Stimulated activated CD8-positive, alpha-beta memory T cell treated with anti-CD3 and anti-CD28 coated beads, Interleukin-4, amount 100 ng/mL, for 4 hours (primary cell): ENCODE data around the gene TBKBP1.

Source experiments
- DNase-seq, 2 donors: peaks; one replicate each; pipeline ENCODE4 v3.0.0-alpha.2; 2020; ENCODE audit warnings: low read depth in 2 of 2, low spot score in 1 of 2

TBKBP1 gene

DNA sequence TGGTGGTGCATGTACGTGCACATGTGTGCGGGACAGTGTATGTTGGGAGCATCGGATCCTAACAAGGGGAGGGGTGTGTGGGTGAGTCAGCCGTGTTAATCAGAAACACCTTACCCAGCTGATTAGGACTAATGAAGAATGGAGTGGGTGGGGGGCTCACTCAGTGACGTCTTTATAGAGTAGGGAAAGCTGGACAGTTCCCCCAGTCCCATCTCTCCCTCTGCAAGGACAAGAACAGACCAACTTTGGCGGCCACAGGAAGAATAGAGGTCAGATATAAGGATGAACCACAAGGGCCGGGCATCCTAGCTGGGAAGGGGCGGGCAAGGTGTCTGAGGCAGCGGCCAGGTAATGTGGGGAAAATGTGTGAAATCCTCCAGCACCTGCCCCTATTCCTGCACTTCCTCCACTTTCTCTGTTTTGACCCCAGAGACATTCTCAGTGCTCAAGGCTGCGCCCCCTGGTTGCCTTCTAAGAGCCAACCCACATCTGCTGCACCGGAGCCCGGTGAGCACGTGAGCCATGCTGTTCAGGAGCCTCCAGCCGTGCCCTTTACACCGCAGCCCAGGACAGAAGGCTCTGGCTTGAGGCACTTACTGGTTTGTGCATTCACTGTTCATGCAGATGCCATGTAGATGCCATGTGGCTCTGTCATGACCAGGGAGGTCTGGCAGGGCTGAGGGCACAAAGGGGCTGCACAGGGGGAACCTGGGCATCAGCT is 20.2 kb downstream of the TBKBP1 start:
- no peak for DNase-seq

- DNase-seq: no peak
These were observed 20.9 kb downstream of the TBKBP1 start for GRCh38 chr17:47714773-47715396.

DNA sequence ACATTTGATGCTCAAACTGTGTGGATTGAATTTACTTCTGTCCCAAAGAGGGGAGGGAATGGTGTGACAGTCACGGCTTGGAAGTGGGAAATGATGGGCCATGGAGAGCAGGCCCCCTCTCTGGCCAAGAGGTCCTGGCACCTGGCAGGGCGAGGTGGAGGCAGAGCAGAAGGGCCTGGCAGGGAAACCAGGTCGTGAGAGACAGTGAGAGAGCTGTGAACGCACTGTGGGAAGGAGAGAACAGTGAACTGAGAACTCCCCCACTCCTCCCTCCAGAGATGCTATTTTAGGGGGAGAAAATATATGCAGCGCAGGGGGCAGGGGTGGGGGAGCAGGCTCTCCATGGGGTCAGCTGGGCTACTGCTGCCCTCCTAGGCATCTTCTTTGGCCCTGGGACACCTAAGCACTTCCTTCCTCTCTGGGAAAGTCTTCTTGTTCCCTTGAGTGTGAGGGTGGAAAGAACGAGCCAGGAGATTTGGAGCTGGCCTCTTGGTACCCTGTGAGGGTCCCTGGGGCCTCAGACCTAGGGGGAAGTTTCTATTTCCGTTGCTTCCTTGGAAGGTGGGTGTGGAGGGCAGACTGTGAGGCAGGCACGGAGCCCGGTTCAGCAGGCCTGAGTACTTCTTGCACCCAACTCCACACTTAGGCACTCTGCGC is 21.8 kb downstream of the TBKBP1 start:
- DNase-seq: no peak

DNA sequence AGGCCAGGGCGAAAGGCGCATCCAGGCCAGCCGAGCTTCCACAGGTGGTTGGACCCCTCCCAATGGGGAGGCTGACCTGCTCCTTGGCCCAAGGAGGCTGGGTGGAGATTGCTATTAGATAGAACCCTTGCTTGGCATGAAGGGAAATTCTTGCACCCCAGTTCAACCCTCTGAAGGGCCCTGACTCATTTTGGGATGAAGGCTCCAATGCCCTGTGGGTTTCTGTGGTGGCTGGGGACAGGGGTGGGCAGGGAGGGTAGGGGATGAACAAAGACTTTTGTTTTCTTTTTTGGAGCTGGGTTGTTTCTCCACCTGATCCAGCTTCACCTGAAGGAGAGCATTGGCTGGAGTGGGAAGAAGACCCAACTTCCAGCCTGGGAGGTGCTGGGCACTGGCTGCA is 22.4 kb downstream of the TBKBP1 start:
- no peak for DNase-seq

DNA sequence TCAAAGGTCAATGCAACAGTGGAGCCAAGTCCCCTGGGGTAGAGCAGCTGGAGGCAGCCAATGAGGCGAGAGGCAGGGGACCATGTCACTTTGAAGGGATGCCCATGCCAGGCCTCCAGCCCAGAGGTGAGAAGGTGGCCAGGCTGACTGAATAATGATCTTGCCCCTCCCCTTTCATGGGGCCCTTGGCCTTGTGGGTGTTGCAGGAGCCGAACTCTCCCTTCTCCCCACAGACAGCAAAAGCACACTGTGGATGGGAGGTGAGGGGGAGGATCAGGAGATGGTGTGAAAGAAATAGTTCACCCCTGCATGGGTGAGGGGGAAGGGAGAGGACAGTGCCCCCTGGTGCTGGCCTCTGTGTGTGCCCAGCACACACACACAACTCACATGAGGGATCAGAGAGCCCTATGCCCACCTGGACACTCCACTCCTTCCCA is 23.3 kb downstream of the TBKBP1 start:
- DNase-seq: no peak

- DNase-seq: no peak
These were observed 24.1 kb downstream of the TBKBP1 start for GRCh38 chr17:47717979-47718621.

- no peak for DNase-seq
These were observed 24.9 kb downstream of the TBKBP1 start for GRCh38 chr17:47718634-47719405.

DNA sequence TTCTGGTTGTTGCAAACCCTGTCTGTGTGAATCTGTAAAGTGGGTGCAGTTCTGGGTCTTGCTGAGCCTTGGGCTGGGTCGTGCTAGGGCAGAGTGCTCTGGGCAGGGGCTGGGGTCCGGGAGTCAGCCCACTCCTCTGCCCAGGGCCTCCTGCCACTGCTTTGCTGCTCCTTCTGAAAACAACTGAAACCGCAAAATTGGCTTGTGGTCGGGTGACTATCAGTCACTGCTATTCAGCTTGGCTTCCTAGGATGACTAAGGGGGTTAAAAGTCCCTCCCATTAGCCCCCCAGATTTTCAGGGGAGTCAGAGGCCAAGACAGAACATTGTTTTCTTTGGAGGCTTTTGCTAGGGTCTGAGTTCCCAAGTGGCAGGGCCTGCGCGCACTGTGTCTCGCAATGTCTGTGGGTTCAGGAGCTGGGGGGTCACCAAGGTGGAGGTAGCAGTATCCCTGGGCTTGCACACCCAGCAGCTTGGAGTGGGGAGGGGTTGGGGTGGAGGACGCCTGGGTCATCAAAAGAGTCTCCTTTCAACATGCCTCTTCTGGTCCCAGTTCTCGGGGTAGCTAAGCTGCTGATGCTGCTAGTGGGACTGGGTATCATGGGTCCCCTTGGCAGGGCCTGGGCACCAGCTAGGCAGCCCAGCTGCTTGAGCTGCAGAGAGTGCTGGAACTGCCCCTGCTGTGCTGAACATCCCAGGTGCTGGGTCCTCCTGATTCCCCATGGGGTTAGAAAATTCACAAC is 25.6 kb downstream of the TBKBP1 start:
- DNase-seq: peak in 1 of 2 donors; percentile 59

GRCh38 chr17:47720196-47720595 is 26.2 kb downstream of the TBKBP1 start:
- DNase-seq: no peak

DNA sequence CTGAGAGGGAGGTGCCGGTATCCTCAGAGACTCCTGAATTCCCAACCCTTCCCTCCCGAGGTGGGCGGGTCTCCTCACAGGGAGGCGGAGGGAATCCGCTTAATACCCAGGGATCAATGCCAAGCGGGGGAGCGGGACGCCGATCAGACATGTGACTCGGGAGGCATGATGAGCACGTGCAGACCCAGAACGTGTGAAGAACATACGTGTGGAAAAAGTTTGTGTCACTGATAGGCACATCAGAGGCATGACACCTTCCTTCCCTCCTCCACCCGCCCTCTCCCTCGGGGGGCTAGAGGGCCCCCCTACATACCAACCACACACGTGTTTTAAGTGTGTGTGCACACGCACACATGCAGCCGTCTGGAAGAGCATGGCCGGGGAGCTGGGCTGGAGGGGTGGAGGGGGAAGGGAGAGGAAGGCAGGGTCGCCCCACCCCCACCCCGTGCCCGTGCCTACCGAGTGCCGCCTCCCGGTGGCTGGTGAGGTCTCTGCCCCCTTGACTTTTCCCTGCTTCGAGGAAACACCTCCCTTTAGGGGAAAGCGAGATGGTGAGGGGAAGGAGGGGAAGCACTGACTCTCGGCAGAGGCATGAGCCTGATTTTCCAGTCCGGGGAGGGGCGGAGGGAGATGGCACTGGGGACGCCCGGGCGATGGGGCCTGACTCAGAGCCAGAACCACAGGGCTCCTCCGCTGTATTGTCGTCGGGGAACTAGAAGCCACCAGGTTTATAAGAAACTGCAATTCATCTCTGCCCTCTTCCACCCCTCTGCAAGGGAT is 27.0 kb downstream of the TBKBP1 start:
- DNase-seq: peak; percentile 91 to 96

- DNase-seq: no peak
These were observed 27.8 kb downstream of the TBKBP1 start for GRCh38 chr17:47721725-47722124.

DNA sequence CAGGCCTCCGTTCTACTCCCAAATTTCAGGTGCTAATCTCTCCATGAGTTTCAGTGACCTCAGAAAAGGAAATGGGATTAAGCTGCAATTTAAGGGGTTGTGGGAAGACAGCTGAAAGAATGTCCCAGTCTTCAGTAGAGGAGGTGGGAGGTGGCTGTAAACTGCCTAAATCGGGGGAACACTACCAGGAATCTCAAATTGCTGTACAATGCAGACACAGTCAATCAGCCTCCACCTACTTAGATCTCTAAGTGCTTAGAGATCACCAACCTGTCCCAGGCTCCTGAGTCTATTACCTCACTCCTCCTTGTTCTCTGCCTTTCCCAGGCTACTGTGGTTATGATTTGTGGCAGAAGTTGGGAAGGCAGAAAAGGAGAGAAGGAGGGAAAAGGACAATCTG is 30.7 kb downstream of the TBKBP1 start:
- no peak for DNase-seq

DNA sequence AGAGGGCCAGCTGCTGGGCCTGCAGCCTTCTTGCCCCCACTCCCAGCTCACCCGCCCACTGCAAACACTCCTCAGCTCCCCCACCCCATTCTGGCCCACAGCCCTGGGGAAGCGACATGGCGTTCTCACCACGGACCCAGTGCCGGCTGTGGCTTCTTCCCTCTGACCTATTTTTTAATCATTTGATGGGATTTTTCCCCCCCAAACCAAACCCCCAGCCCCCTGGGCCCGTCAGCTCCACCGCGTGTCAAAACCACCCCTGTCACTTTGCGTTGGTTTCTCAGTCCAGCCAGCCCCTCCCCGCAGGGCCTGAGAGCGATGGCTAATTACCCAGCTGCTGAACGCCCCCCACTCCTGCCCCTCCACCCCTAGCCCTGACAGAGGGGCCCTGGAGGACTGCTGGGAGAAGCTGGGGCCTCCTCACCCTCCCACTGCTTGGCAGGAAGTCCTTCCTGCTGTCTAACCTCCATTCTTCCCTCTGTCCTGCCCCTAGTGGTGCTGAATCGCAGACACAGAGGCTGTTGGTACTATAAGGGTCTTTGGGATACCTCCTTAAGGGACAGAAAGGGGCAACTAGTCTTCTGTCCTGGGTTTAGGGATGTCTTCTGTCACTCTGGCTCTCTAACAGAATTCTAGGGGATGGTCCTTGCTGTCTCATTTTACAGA is 31.6 kb downstream of the TBKBP1 start:
- DNase-seq: no peak

GRCh38 chr17:47726796-47727703 is 33.1 kb downstream of the TBKBP1 start:
- no peak for DNase-seq

DNA sequence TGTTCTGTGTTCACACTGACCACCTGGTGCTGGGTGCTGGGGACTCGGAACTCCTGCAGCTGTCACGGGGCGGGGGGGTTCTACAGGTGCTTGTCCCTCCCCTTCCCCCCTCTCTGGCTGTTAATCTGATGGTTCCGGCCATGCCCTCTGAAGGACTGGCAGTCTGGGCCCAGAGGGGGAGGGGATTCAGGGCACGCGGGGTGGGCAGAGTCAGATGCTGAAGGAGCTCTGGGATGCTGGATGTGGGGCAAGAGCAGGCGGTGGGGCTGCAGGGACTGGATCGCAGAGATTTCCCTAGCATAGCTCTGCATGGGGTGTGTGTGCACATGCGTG is 33.7 kb downstream of the TBKBP1 start:
- DNase-seq: no peak

DNA sequence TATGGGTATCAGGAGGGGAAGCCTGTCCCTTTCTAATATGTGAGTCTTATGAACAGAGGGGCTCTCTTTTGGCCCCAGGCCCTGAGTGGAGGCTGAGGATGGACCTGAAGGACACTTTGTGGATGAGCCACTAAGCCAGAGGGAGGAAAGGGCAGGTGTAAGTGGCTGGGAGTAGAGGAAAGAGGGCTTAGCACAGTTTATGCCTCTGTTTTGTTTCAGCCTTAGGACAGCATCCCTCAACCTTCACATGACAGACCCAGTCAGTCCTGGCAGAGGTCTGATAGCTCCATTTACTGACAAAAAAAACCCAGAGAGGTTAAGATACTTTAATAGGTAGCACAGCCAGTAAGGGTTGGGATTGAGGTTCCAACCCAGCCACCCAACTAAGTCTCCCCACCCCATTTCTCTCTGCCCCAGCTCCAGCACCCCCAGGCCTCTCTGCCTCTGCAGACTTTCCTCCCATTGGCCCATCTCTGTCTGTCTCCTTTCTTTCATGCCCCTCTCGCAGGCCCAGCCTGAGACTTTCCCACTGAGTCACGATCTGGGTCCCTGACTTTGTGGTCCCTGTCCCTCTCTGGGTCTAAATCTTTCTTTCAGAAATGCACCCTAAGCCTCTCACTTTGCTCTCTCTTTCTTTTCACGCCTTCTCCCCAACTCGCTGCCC is 34.4 kb downstream of the TBKBP1 start:
- no peak for DNase-seq

GRCh38 chr17:47729476-47729875 is 35.5 kb downstream of the TBKBP1 start:
- no peak for DNase-seq

DNA sequence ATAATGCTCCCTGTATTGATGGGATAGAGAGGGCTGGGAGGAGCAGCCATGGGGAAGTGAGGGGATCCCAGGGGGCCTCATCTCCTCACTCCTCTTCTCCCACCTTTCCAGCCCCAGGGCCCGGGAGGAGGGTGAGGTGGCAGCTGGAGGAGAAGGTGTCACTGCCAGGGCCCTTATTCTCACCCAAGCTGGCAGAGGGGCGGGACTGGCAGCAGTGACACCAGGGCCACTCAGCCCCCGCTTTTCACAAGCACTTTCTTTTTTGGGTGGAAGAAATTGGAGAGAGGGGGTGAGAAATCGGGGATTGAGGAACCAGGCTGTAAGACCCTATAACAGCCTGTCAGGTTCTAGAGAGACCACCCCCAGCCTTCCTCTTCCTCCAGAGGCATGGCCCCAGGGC is 36.7 kb downstream of the TBKBP1 start:
- DNase-seq: no peak
